H1 (cell line): ENCODE results near the gene TTLL5. TPM values are rescaled to one million over a fixed set of nuclear protein-coding genes. Genes with fewer than 3 reads are reported as not detected.

ENCODE experiments used
- CTCF ChIA-PET: fragments of 300-600 bp; sonication (Branson Sonifier 250); formaldehyde crosslinking; loops from one replicate; lab custom pipeline; 2021; ENCODE audit not compliant: partially characterized antibody; lab: Charles Lee
- POLR2A ChIA-PET: fragments of 300-600 bp; sonication (Branson Sonifier 250); formaldehyde crosslinking; loops from one replicate; lab custom pipeline; 2021; ENCODE audit warnings: inconsistent platforms; ENCODE audit not compliant: partially characterized antibody; lab: Charles Lee
- DNase-seq, 2 experiments: peaks; one replicate each; pipeline versions ENCODE4 v3.0.0 to v3.0.0-alpha.2; 2010 to 2022; ENCODE audit warnings: low spot score in 2 of 2, low read depth in 1 of 2, mixed read lengths in 1 of 2
- FAIRE-seq: peaks from 2 replicates; lab custom pipeline; 2011; peaks lifted over from hg19 to GRCh38; lab: Jason Lieb, UNC
- H2AFZ ChIP-seq: 2 replicates; pipeline ENCODE4 v1.8.1; 2012; ENCODE audit warnings: low read length, inconsistent platforms
- H2AK5ac ChIP-seq: 2 replicates; pipeline ENCODE4 v1.6.1; 2013; ENCODE audit warnings: low read depth, low read length
- H2BK120ac ChIP-seq: replicated peaks from 2 replicates; pipeline ENCODE3; 2013; ENCODE audit warnings: low read depth, low read length, inconsistent platforms
- H2BK12ac ChIP-seq: 2 replicates; pipeline ENCODE4 v1.6.1; 2013; ENCODE audit warnings: low read depth, low read length
- H2BK15ac ChIP-seq: 2 replicates; pipeline ENCODE4 v1.6.1; 2013; ENCODE audit warnings: low read length
- H2BK20ac ChIP-seq: 2 replicates; pipeline ENCODE4 v1.6.1; 2013; ENCODE audit warnings: low read length
- H2BK5ac ChIP-seq: 2 replicates; pipeline ENCODE4 v1.6.1; 2013; ENCODE audit warnings: low read depth, low read length
- H3K14ac ChIP-seq: 2 replicates; pipeline ENCODE4 v1.6.1; 2013; ENCODE audit warnings: inconsistent platforms; ENCODE audit not compliant: insufficient read length
- H3K18ac ChIP-seq: 2 replicates; pipeline ENCODE4 v1.6.1; 2013; ENCODE audit warnings: low read length; ENCODE audit errors: extremely low read depth
- H3K23ac ChIP-seq: 2 replicates; pipeline ENCODE4 v1.6.1; 2013; ENCODE audit warnings: inconsistent platforms; ENCODE audit not compliant: insufficient read length
- H3K23me2 ChIP-seq: 2 replicates; pipeline ENCODE4 v1.6.1; 2013; ENCODE audit warnings: low read depth, low read length
- H3K27ac ChIP-seq: 2 replicates; pipeline ENCODE4 v1.6.1; 2011; ENCODE audit warnings: low read depth, low read length, inconsistent platforms
- H3K27me3 ChIP-seq, 4 experiments: replicated peaks in 1 of 4; 1 replicate in 1 of 4; 2 replicates in 3 of 4; pipeline versions ENCODE4 v1.6.1 to v1.8.1; 2011 to 2013; ENCODE audit warnings: low read length in 3 of 4, mild to moderate bottlenecking in 3 of 4, inconsistent platforms in 2 of 4, mixed read lengths in 2 of 4, moderate library complexity in 1 of 4; ENCODE audit not compliant: control insufficient read depth in 3 of 4, insufficient read depth in 3 of 4; ENCODE audit errors: extremely low read depth in 1 of 4
- H3K36me3 ChIP-seq, 4 experiments: 2 replicates each; pipeline versions ENCODE4 v1.6.1 to v1.8.1; 2011 to 2013; ENCODE audit warnings: mild to moderate bottlenecking in 4 of 4, low read length in 3 of 4, moderate library complexity in 2 of 4, control low read depth in 1 of 4, inconsistent platforms in 1 of 4; ENCODE audit not compliant: insufficient read depth in 4 of 4, control insufficient read depth in 2 of 4
- H3K4ac ChIP-seq: replicated peaks from 2 replicates; pipeline ENCODE3; 2013; ENCODE audit warnings: low read length, low read depth, mixed read lengths, inconsistent platforms; ENCODE audit not compliant: insufficient read length
- H3K4me1 ChIP-seq, 4 experiments: replicated peaks in 1 of 4; 1 replicate in 1 of 4; 2 replicates in 3 of 4; pipeline versions ENCODE4 v1.6.1 to v1.8.1; 2011 to 2013; ENCODE audit warnings: low read length in 3 of 4, inconsistent platforms in 2 of 4, mixed read lengths in 1 of 4; ENCODE audit not compliant: insufficient read depth in 4 of 4, control insufficient read depth in 3 of 4
- H3K4me2 ChIP-seq, 2 experiments: 2 replicates each; pipeline versions ENCODE4 v1.6.1 to v1.8.1; 2011 to 2013; ENCODE audit warnings: low read depth in 2 of 2, low read length in 2 of 2, control low read depth in 1 of 2, inconsistent platforms in 1 of 2, mild to moderate bottlenecking in 1 of 2; ENCODE audit not compliant: insufficient read depth in 1 of 2
- H3K4me3 ChIP-seq, 4 experiments: fragments of 200-600, 300-600 bp in 1 of 4; sonication (generic), shearing (Covaris generic), sonication (Bioruptor Twin) in 1 of 4; 2 replicates each; pipeline versions ENCODE4 v1.5.1 to v1.8.1; 2011 to 2016; ENCODE audit warnings: low read length in 4 of 4, low read depth in 3 of 4, control low read depth in 2 of 4, inconsistent platforms in 2 of 4, mild to moderate bottlenecking in 2 of 4, mixed read lengths in 1 of 4, moderate library complexity in 1 of 4; ENCODE audit not compliant: insufficient read depth in 2 of 4; ENCODE audit errors: extremely low read depth in 1 of 4
- H3K56ac ChIP-seq: replicated peaks from 2 replicates; pipeline ENCODE3; 2013; ENCODE audit warnings: low read depth, mild to moderate bottlenecking, mixed read lengths, low read length, inconsistent platforms; ENCODE audit not compliant: insufficient read length
- H3K79me1 ChIP-seq: 2 replicates; pipeline ENCODE4 v1.6.1; 2013; ENCODE audit warnings: low read depth, low read length, control low read depth
- H3K79me2 ChIP-seq, 2 experiments: 2 replicates each; pipeline versions ENCODE4 v1.6.1 to v1.8.1; 2012 to 2013; ENCODE audit warnings: low read length in 2 of 2, mild to moderate bottlenecking in 2 of 2, inconsistent platforms in 1 of 2; ENCODE audit not compliant: insufficient read depth in 2 of 2, control insufficient read depth in 1 of 2
- H3K9ac ChIP-seq, 4 experiments: replicated peaks in 1 of 4; 1 replicate in 1 of 4; 2 replicates in 3 of 4; pipeline versions ENCODE4 v1.6.1 to v1.8.1; 2011 to 2013; ENCODE audit warnings: low read depth in 3 of 4, low read length in 3 of 4, control low read depth in 2 of 4, mild to moderate bottlenecking in 2 of 4, moderate library complexity in 2 of 4, inconsistent platforms in 1 of 4; ENCODE audit errors: extremely low read depth in 1 of 4
- H3K9me3 ChIP-seq, 2 experiments: 2 replicates each; pipeline versions ENCODE4 v1.6.1 to v1.8.1; 2012 to 2013; ENCODE audit warnings: mild to moderate bottlenecking in 2 of 2, moderate library complexity in 2 of 2, control low read depth in 1 of 2, inconsistent platforms in 1 of 2, low read depth in 1 of 2, low read length in 1 of 2, mixed read lengths in 1 of 2; ENCODE audit not compliant: insufficient read depth in 2 of 2
- H4K20me1 ChIP-seq, 2 experiments: replicated peaks in 1 of 2; 2 replicates each; pipeline versions ENCODE3 to v1.8.1; 2011 to 2013; ENCODE audit warnings: inconsistent platforms in 2 of 2, low read length in 2 of 2, mild to moderate bottlenecking in 1 of 2; ENCODE audit not compliant: insufficient read depth in 2 of 2, control insufficient read depth in 1 of 2
- H4K5ac ChIP-seq: 2 replicates; pipeline ENCODE4 v1.6.1; 2013; ENCODE audit warnings: low read length, low read depth, mixed read lengths, inconsistent platforms; ENCODE audit not compliant: insufficient read length
- H4K8ac ChIP-seq: 2 replicates; pipeline ENCODE4 v1.8.0; 2013; ENCODE audit warnings: mild to moderate bottlenecking, moderate library complexity, low read length, inconsistent platforms; ENCODE audit not compliant: insufficient read depth; ENCODE audit errors: extremely low read depth
- H4K91ac ChIP-seq: replicated peaks from 2 replicates; pipeline ENCODE3; 2013; ENCODE audit warnings: low read length, mixed read lengths, inconsistent platforms; ENCODE audit not compliant: insufficient read length
- CBX5 ChIP-seq: fragments of 300-800, 300-1000 bp; sonication (generic); IDR thresholded peaks from 2 replicates; pipeline ENCODE4 v1.7.1; 2016; ENCODE audit warnings: antibody characterized with exemption, low read length, low read depth
- CEBPB ChIP-seq: IDR thresholded peaks from 2 replicates; pipeline ENCODE4 v1.6.1; 2012; ENCODE audit warnings: low read depth, low read length
- EP300 ChIP-seq, 2 experiments: IDR thresholded peaks; 1 replicate in 1 of 2; 2 replicates in 1 of 2; pipeline ENCODE4 v1.6.1; 2011 to 2012; ENCODE audit warnings: low read depth in 2 of 2, low read length in 2 of 2, mild to moderate bottlenecking in 2 of 2, borderline replicate concordance in 1 of 2, inconsistent platforms in 1 of 2, moderate library complexity in 1 of 2
- MAFK ChIP-seq: IDR thresholded peaks from 2 replicates; pipeline ENCODE4 v1.6.1; 2012; ENCODE audit warnings: low read depth, mild to moderate bottlenecking, improper control_type of control experiment, low read length
- POLR2A ChIP-seq, 2 experiments: IDR thresholded peaks; 1 replicate in 1 of 2; 2 replicates in 1 of 2; pipeline ENCODE4 v1.6.1; 2011; ENCODE audit warnings: low read depth in 2 of 2, low read length in 2 of 2, mild to moderate bottlenecking in 2 of 2; ENCODE audit errors: control extremely low read depth in 1 of 2
- TAF1 ChIP-seq: IDR thresholded peaks from 2 replicates; pipeline ENCODE4 v1.6.1; 2011; ENCODE audit warnings: mild to moderate bottlenecking, low read depth, low read length
- TAF7 ChIP-seq: optimal IDR thresholded peaks from 2 replicates; pipeline ENCODE3; 2011; ENCODE audit warnings: low read depth, mild to moderate bottlenecking, inconsistent platforms, low read length, moderate library complexity, borderline replicate concordance
- TBP ChIP-seq: IDR thresholded peaks from 2 replicates; pipeline ENCODE4 v1.6.1; 2011; ENCODE audit warnings: low read depth, low read length, improper control_type of control experiment
- WGBS, 2 experiments: shearing (Covaris generic) in 1 of 2; methylation state at CpG; one replicate each; pipeline versions ENCODE4 v1.1.6 to v1.1.7; 2013 to 2015; ENCODE audit warnings: low lambda C conversion rate in 2 of 2, mixed read lengths in 2 of 2, inconsistent platforms in 1 of 2, low coverage in 1 of 2, missing lambda C conversion rate in 1 of 2; ENCODE audit not compliant: insufficient replicate concordance in 2 of 2, insufficient coverage in 1 of 2, insufficient read length in 1 of 2; ENCODE audit errors: extremely low coverage in 1 of 2, missing lambda C conversion rate in 1 of 2; 5-methylcytosine and 5-hydroxymethylcytosine counted together
- polyA plus RNA-seq, 7 experiments: library from polyadenylated mRNA; depleted of rRNA in 3 of 7; stranded (reverse) in 5 of 7; unstranded in 2 of 7; fragments of >200 nt in 5 of 7; fragments of 200-250 nt in 2 of 7; gene quantifications; 1 replicate in 5 of 7; 2 replicates in 1 of 7; 4 replicates in 1 of 7; pipeline versions ENCODE4 v1.2.1 to v1.2.3, GENCODE V29; 2011 to 2013; ENCODE audit warnings: missing spikeins in 2 of 7, mixed read lengths in 2 of 7
- total RNA-seq: library from RNA; stranded (reverse); fragmentation: NEBNext Ultra II Directional; extraction: Animal tissue kit (Norgen Biotek cat#: 25700); gene quantifications from 2 replicates; pipeline ENCODE4 v1.2.1, GENCODE V29; 2021

Gene TTLL5
- total and polyA plus RNA-seq, 2 of the 8 experiments (the other 6 are each of a cell fraction or from before 2014, with no cell fraction given) = 16.1 to 45.9 TPM

DNA sequence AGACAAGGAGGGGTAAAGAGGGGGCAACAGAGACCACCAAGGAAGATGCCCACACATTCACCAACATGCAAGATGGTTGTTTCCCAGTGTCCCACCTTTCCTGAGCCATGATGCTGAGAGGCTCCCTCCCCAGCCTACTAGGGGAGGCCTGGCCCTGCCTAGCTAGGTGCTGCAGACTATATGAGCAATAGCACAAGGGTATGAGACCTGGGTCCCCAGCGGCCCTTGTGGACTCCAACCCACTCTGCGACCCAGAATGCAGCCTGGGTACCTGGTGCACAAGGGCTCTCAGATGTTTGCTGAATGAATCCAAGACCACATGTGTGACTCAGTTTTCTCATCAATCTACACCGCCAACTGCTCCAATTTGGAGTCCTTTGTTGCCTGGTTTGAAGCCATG is 306.8 kb downstream of the TTLL5 start:
- Histone ChIP-seq H2BK120ac (no peak overlapping the region), H3K4me1 (peaks cover 0 to 3% (median under 1%) of the 10 kb centered on the region in 4 experiments; a peak in 2 of 7 replicates), H3K23ac (no peak overlapping the region), H3K79me2 (no peaks in the 10 kb centered on the region), H3K56ac (no peak overlapping the region), H4K20me1 (no peaks in the 10 kb centered on the region), H2BK20ac (no peak overlapping the region), H3K18ac (no peak overlapping the region), H3K36me3 (no peaks in the 10 kb centered on the region), H2AFZ (no peak overlapping the region), H3K4me2 (no peak overlapping the region), H4K91ac (no peak overlapping the region), H2BK5ac (no peak overlapping the region), H3K14ac (no peak overlapping the region), H4K5ac (no peak overlapping the region), H3K9me3 (no peaks in the 10 kb centered on the region), H4K8ac (no peak overlapping the region), H3K9ac (no peak overlapping the region), H3K4me3 (no peak overlapping the region), H2BK15ac (no peak overlapping the region), H2BK12ac (no peak overlapping the region), H3K27me3 (no peaks in the 10 kb centered on the region), H2AK5ac (no peak overlapping the region), H3K27ac (no peak overlapping the region), H3K23me2 (no peaks in the 10 kb centered on the region), H3K4ac (no peak overlapping the region), H3K79me1 (no peaks in the 10 kb centered on the region)
- ChIA-PET CTCF (interaction anchor here (1.4 to 20.1 kb wide), 6 partner anchors 11 to 77 kb away, joined by 3 to 261 read pairs (median 5); no protein-coding TSS in a partner anchor), POLR2A (no interaction called here)
- TF ChIP-seq CEBPB (no peak), TAF7 (no peak), EP300 (IDR thresholded peaks at IDR 0.05; ENCODE audit: borderline replicate concordance in 1 of 2, low read depth in 2 of 2, low read length in 2 of 2) (no peak), TBP (no peak), MAFK (no peak), POLR2A (IDR thresholded peaks at IDR 0.05; ENCODE audit: control extremely low read depth in 1 of 2, low read depth in 2 of 2, low read length in 2 of 2) (no peak), CBX5 (no peak), TAF1 (no peak)
- DNase-seq = no peak
- FAIRE-seq = no peak
- 86% methylated on average over 3 of the region's 3 CpGs; no CpG with 5 or more reads in 1 of the 2 experiments for WGBS, 2 experiments
